Fibroblast of villous mesenchyme (primary cell): Measurements from ENCODE around the gene MARCHF3. TPM values are rescaled to one million over a fixed set of nuclear protein-coding genes. Genes with fewer than 3 reads are reported as not detected.

ENCODE experiments used
- DNase-seq: peaks from one replicate; pipeline ENCODE4 v3.0.0-alpha.2; 2010; ENCODE audit warnings: low read depth
- H3K4me3 ChIP-seq: 2 replicates; pipeline ENCODE4 v1.5.1; 2011; ENCODE audit warnings: low read depth, mild to moderate bottlenecking, low read length
- CTCF ChIP-seq: IDR thresholded peaks from 2 replicates; pipeline ENCODE4 v1.5.1; 2012; ENCODE audit warnings: low read depth, mild to moderate bottlenecking, low read length; ENCODE audit not compliant: insufficient read depth
- total RNA-seq: library from RNA; depleted of rRNA; stranded (reverse); fragments of >200 nt; gene quantifications from 2 replicates; pipeline ENCODE4 v1.2.3, GENCODE V29; 2012

Gene MARCHF3
- total RNA-seq, 1 donor: 10.4 TPM

DNA sequence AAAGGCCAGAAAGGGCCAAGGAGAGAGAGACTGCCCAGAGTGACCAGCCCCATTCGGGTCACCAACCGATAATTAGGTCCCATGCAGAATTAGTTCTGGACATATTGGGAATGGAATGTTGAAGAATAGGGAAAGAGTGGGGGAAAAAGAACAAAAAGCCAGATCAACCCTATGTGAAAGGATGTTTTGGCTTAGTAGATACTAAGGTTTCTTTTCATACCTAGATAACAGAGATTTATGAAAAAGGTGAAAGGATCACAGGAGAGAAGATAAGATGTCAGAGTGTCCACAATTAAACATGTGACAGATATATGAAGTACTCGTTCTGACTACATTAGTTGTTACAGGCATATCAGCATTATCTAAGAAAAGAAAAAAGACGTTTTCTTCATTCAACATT lies 52.1 kb downstream of the MARCHF3 start:
- no peak for TF ChIP-seq CTCF
- no peak for DNase-seq
- H3K4me3 ChIP-seq: no peak overlapping the region

GRCh38 chr5:126976520-126977172 lies 53.7 kb downstream of the MARCHF3 start:
- TF ChIP-seq CTCF: no peak
- no peak for DNase-seq
- H3K4me3 ChIP-seq: no peak overlapping the region

DNA sequence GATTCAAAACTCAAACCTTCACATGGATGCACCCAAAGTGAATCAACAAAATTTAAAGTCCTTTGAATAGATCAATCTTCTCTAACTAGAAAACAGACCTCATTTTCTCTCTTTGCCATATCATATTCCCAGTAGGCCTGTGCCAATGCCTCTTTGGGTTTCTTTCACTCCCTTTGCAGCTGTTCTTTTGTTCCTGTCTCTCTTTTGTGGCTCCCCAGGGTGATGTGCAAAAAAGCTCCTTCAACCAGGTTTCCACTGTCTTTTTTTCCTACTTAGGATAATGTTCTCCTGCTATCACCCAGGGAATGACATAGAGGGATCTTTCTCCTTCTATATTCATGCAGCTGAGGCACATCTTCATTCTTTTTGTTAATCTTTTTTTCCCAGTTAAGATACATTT lies 54.6 kb downstream of the MARCHF3 start:
- no peak overlapping the region for H3K4me3 ChIP-seq
- DNase-seq: no peak
- TF ChIP-seq CTCF: no peak

DNA sequence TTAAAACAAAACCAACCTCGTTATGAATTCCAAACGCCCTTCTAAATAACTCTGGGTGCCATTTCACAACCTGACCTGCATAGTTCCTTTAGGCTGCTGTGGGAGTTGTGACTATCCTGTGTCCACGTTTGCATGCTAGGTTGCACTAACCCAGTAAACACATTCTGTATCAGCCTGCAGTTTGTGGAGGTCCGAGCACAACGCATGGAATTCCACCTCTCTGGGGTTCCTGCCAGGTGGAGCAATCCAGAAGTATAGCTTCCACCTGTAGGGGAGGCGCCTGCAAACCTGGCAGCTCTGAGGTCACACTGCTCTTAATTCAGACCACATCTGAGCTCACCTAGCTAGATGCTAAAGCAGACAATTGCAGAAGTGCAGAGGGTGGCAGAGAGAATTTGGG lies 57.2 kb downstream of the MARCHF3 start:
- no peak for TF ChIP-seq CTCF
- DNase-seq: no peak
- no peak overlapping the region for H3K4me3 ChIP-seq

- TF ChIP-seq CTCF: no peak
- peak; percentile 45 for DNase-seq
- no peak overlapping the region for H3K4me3 ChIP-seq
Observed at GRCh38 chr5:126972062-126972895, 58.1 kb downstream of the MARCHF3 start.

DNA sequence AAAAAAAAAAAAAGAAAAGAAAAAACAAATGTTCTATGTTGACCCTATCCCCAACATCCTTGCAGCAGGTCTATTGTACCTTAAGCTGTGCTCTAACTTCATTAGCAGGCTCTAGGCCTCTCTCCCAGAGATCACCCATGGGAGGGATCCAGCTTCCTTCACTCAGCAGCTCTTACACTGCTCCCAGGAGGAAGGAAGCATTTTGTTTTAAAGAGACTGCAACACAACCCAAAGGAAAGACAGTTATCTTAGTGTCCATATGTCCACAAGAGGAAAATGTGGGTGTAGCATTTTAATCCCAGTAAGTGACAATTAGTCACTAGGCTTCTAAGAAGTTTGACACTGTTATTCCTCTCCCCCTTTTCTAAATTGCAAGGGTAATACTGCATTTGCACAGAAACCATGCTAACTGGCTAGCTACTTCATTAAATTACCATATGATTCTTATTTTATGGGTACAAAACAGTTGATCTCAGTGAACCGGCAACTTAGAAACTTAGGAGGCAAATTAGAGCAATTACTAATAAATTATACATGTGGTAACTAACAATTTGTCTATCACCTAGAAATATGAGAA lies 58.8 kb downstream of the MARCHF3 start:
- DNase-seq: no peak
- H3K4me3 ChIP-seq: no peak overlapping the region
- no peak for TF ChIP-seq CTCF
